Mammary epithelial cell (primary cell): Measurements from ENCODE around the gene NEUROD6.

Source experiments
- CTCF ChIP-seq, 2 donors: IDR thresholded peaks in 1 of 2; conservative IDR thresholded peaks in 1 of 2; 2 replicates each; pipeline ENCODE4 v1.5.1; 2011 to 2012; ENCODE audit warnings: inconsistent platforms in 2 of 2, low read length in 2 of 2, mild to moderate bottlenecking in 2 of 2, control low read depth in 1 of 2, low read depth in 1 of 2; ENCODE audit not compliant: insufficient read depth in 1 of 2; ENCODE audit errors: extremely low read depth in 1 of 2
- EZH2 ChIP-seq: IDR thresholded peaks from 2 replicates; pipeline ENCODE4 v1.6.1; 2012; ENCODE audit warnings: low read length, inconsistent platforms, borderline replicate concordance

GRCh38 chr7:31363496-31363895 is 23.0 kb upstream of the NEUROD6 start:
- TF ChIP-seq CTCF (conservative IDR thresholded peaks at IDR 0.05 in 1 of 2, IDR thresholded peaks at IDR 0.05 in 1 of 2; ENCODE audit: extremely low read depth in 1 of 2, insufficient read depth in 1 of 2, low read depth in 1 of 2, low read length in 2 of 2): no peak
- TF ChIP-seq EZH2: no peak
